ENCODE results near the gene SLCO2A1. TPM values are rescaled to one million over a fixed set of nuclear protein-coding genes. Genes with fewer than 3 reads are reported as not detected.
A peak's percentile ranks its signal among the peaks of the same experiment; 100 is the strongest.

The SLCO2A1 gene
- total and polyA plus RNA-seq, 2 of the 4 experiments (the other 2 are of a cell fraction) = under 0.01 to 1.5 TPM

DNA sequence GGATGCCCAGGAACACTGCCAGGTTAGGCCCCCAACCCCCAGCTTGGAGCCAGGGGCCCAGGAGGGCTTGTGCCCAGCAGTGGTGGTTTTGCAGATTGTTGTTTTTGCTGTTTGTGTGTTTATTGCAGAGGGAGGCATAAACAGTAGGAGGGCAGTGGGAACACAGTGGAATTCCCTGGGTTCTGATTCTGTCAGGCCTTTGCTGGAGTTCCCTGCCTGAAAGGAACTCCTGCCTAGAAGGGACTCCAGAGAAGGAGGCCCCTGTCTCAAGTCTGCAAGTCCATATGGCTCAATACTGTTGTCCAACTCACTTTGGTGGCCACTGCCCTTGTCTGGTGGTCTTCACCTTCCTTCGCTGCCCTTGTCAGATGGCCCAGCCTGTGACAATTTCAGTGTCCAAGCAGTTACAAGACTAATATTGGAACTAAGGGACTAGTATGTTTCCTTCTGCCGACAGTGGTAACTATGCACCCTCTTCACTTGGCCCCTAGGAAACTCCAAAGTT, 86.6 kb downstream of the SLCO2A1 start:
- dilution Hi-C loops (cut with HindIII; ENCODE audit: low sequenced_read_pairs, unreplicated experiment) = no loop called here
- ATAC-seq (ENCODE audit: low read depth) (no peak), DNase-seq (no peak)
- H2AFZ ChIP-seq (replicated peaks; ENCODE audit: low read length, poor library complexity) = no peak overlapping the region
- peak overlapping the region; percentile 53 for H3K18ac ChIP-seq (ENCODE audit: low read depth, low read length)
- H3K14ac ChIP-seq (replicated peaks; ENCODE audit: low read depth, low read length) = peak overlapping the region; percentile 82
- CTCF ChIA-PET = no interaction called here
- no peaks in the 10 kb centered on the region for H3K9me3 ChIP-seq (ENCODE audit: control insufficient read depth, insufficient read depth, low read length)
- H2BK20ac ChIP-seq (ENCODE audit: low read depth, low read length) = peak overlapping the region; percentile 95
- H3K4me1 ChIP-seq (ENCODE audit: control insufficient read depth, insufficient read depth, low read length) = peaks cover 21% of the 10 kb centered on the region
- in situ Hi-C loops (cut with MboI; ENCODE audit: low sequenced_read_pairs) = loop anchor here (25.0 kb wide), 1 partner anchor 1206 kb away; no protein-coding TSS in a partner anchor
- no peak overlapping the region; the same call in 1 of the 2 replicates for H4K5ac ChIP-seq (ENCODE audit: low read depth, low read length)
- peak overlapping the region; percentile 66 for H2BK15ac ChIP-seq (ENCODE audit: low read depth, low read length)
- H3K27ac ChIP-seq (ENCODE audit: insufficient read depth, low read length) = peak overlapping the region; percentile 13; the same call in 1 of the 2 replicates
- H2AK9ac ChIP-seq (replicated peaks; ENCODE audit: low read depth, low read length, poor library complexity) = no peak overlapping the region
- no peak overlapping the region for H3K56ac ChIP-seq (ENCODE audit: extremely low read depth, insufficient read depth, low read length)
- H4K91ac ChIP-seq (ENCODE audit: insufficient read depth, low read depth, low read length) = peak overlapping the region; percentile 86
- no peaks in the 10 kb centered on the region for H3K27me3 ChIP-seq (ENCODE audit: control insufficient read depth, insufficient read depth, low read length)
- H2BK5ac ChIP-seq (ENCODE audit: low read depth, low read length, poor library complexity, severe bottlenecking) = peak overlapping the region; percentile 56
- H3K4ac ChIP-seq (ENCODE audit: low read depth, low read length) = peak overlapping the region; percentile 95
- no peak overlapping the region; the same call in 1 of the 2 replicates for H3K9ac ChIP-seq (ENCODE audit: low read depth, low read length)
- no peak for TF ChIP-seq MAZ (IDR thresholded peaks at IDR 0.05; ENCODE audit: borderline replicate concordance, low read depth, low read length)
- TF ChIP-seq RFX5 (IDR thresholded peaks at IDR 0.05; ENCODE audit: low read depth, low read length) = no peak
- TF ChIP-seq SMC3 (IDR thresholded peaks at IDR 0.05; ENCODE audit: low read depth, low read length) = no peak
- H3K9me1 ChIP-seq (ENCODE audit: insufficient read depth, low read length) = peaks cover 28% of the 10 kb centered on the region
- H3K4me3 ChIP-seq (ENCODE audit: insufficient read depth, low read depth, low read length) = no peak overlapping the region
- H3K79me1 ChIP-seq (ENCODE audit: low read depth in 1 of 2, low read length in 2 of 2) = no peaks in the 10 kb centered on the region; a peak in 1 of 4 replicates
- H2AK5ac ChIP-seq (ENCODE audit: low read depth, low read length) = peak overlapping the region; percentile 99
- peak overlapping the region; percentile 90 for H2BK120ac ChIP-seq (ENCODE audit: low read depth, low read length)
- H3K23ac ChIP-seq (ENCODE audit: low read depth, low read length) = peak overlapping the region; percentile 80
- no peaks in the 10 kb centered on the region for H3K36me3 ChIP-seq (ENCODE audit: control insufficient read depth, insufficient read depth, low read length)
- intact Hi-C loops (cut with micrococcal nuclease) = no loop called here
- H4K20me1 ChIP-seq (ENCODE audit: insufficient read depth, low read length) = peaks cover 10% of the 10 kb centered on the region
- WGBS, 2 experiments (ENCODE audit: extremely low coverage in 2 of 2, insufficient read length in 1 of 2) = no CpG with 5 or more reads among the region's 2 CpGs
- H4K8ac ChIP-seq (ENCODE audit: low read depth in 2 of 2, low read length in 2 of 2) = peak overlapping the region; percentile 48 to 56; a peak in 2 of 4 replicates
- BruUV-seq (replicated peaks) = no TSS peak
- POLR2A ChIA-PET (ENCODE audit: unreplicated experiment) = no interaction called here
- no peak overlapping the region for H3K4me2 ChIP-seq (ENCODE audit: low read depth, low read length)
